GM06990 (cell line): ENCODE results near the gene AHSG.
"Not testable (repeated sequence)": the region's sequence is repeated elsewhere in the genome, so short reads cannot be mapped to it uniquely, and the experiment has no call there.

Source experiments
- DNase-seq: peaks from one replicate; pipeline ENCODE4 v3.0.0-alpha.2; 2011; ENCODE audit not compliant: insufficient read length; ENCODE audit errors: extremely low read depth
- H3K27me3 ChIP-seq: replicated peaks from 2 replicates; pipeline ENCODE4 v1.6.0; 2011; ENCODE audit warnings: low read length; ENCODE audit not compliant: control insufficient read depth, insufficient read depth
- H3K36me3 ChIP-seq: 2 replicates; pipeline ENCODE4 v1.5.1; 2011; ENCODE audit warnings: low read length; ENCODE audit not compliant: control insufficient read depth, insufficient read depth
- H3K4me3 ChIP-seq: replicated peaks from 2 replicates; pipeline ENCODE4 v1.5.1; 2011; ENCODE audit warnings: low read depth, mild to moderate bottlenecking, control low read depth, low read length
- TF ChIP-seq, protein P1 (sequence below): IDR thresholded peaks from 2 replicates; pipeline ENCODE4 v1.5.1; 2011; ENCODE audit warnings: low read length, control low read depth, mild to moderate bottlenecking, inconsistent platforms; ENCODE audit not compliant: insufficient read depth, poor library complexity, severe bottlenecking

Gene AHSG

DNA sequence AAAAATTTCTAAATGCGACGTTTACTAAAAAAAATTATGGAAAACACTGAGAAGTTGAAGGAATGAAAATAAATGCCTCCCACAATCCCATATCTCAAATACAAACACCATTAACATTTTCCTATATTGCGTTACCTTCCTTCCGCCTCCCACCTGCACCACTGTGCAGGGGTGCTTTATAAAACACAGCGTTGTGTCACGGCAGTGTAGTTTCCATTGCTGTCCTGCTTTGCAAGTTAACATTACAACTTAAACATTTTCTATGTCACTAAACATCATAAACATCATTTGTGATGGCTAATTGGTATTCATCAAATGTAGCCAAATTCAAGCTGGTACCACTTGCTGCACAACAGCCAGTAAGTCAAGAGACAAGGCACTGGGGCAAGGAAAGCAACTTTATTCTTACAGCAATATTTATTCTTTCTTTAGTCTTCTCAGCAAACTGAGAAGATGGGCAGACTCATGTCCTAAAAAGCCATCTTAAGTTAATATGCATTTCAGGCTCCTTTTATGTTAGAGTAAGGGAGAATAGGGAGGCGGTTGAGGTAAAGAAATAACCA, 15.1 kb downstream of the AHSG start:
- TF ChIP-seq, protein P1, sequence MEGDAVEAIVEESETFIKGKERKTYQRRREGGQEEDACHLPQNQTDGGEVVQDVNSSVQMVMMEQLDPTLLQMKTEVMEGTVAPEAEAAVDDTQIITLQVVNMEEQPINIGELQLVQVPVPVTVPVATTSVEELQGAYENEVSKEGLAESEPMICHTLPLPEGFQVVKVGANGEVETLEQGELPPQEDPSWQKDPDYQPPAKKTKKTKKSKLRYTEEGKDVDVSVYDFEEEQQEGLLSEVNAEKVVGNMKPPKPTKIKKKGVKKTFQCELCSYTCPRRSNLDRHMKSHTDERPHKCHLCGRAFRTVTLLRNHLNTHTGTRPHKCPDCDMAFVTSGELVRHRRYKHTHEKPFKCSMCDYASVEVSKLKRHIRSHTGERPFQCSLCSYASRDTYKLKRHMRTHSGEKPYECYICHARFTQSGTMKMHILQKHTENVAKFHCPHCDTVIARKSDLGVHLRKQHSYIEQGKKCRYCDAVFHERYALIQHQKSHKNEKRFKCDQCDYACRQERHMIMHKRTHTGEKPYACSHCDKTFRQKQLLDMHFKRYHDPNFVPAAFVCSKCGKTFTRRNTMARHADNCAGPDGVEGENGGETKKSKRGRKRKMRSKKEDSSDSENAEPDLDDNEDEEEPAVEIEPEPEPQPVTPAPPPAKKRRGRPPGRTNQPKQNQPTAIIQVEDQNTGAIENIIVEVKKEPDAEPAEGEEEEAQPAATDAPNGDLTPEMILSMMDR = no peak

DNA sequence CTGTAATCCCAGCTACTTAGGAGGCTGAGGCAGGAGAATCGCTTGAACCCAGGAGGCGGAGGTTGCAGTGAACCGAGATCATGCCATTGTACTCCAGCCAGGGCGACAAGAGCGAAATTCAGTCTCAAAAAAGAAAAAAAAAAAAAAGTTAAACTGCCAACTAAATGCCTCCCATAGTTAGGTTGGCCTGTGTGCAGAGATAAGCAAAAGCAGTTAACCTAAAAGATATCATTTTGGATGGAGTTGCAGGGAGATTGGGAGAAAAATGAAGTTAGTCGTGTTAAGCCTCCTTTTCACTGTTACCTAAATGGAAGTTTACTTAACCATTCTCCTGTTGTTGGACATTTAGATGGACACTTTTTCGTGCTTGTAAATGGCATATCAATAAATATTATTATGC, 15.9 kb downstream of the AHSG start:
- TF ChIP-seq, protein P1 = no peak

More for the DNA sequence above, 15.1 kb downstream of the AHSG start:
- no peaks in the 10 kb centered on the region for H3K36me3 ChIP-seq
- no peak for DNase-seq
- peaks cover 2% of the 10 kb centered on the region; the same call in 1 of the 2 replicates for H3K27me3 ChIP-seq
- no peak overlapping the region for H3K4me3 ChIP-seq

DNA sequence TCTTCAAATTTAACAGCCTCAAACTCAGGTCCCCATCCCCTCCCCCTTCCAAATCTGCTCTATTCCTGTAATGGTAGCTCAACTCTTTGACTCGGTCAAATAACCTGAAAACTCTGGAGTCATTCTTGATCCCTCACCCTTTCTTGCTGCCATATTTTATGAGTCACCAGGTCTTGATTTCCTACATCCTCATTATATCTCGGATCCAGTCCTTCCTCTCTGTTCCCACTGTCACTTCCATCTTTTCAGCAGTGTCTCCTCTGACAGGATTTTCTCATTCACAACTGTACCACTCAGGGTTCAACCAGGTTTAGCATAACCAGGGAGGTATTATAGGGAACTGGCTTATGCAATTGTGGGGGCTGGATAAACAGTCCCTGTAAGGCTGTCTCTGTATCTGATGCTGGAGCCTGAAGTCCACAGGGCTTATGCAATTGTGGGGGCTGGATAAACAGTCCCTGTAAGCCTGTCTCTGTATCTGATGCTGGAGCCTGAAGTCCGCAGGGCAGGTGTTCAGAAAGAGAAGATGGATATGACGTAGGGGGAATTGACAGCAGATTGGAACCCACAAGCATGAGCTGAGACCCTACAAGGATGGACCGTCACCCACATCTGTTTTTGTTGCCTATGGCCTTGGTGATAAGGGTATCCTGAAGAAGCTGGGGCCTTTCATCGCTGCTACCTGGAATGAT, 18.2 kb downstream of the AHSG start:
- H3K4me3 ChIP-seq = no peak overlapping the region
- TF ChIP-seq, protein P1 = no peak
- peaks cover 2% of the 10 kb centered on the region; the same call in 1 of the 2 replicates for H3K27me3 ChIP-seq
- no peak for DNase-seq
- H3K36me3 ChIP-seq = no peaks in the 10 kb centered on the region

More for the DNA sequence above, 15.9 kb downstream of the AHSG start:
- Histone ChIP-seq H3K36me3 (no peaks in the 10 kb centered on the region), H3K4me3 (no peak overlapping the region), H3K27me3 (peaks cover 2% of the 10 kb centered on the region; the same call in 1 of the 2 replicates)
- DNase-seq = no peak

DNA sequence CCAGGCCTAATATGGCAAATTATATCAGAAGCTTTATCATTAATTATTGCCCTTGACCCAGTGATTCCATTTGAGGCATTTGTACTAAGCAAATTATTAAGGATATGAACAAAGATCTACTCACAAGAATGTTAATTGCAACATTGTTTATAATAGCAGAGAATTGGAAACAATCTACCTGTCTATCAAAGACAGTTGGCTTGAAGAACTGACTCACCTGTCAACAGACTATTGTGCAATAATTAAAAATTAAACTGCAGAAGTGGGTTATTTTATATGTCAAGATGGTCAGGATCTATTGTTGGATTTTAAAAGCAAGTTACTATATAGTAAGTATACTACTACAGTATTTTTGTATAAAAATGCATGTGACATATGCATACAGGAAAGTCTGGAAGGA, 20.6 kb downstream of the AHSG start:
- DNase-seq = no peak
- H3K36me3 ChIP-seq = no peaks in the 10 kb centered on the region
- TF ChIP-seq, protein P1 = no peak
- peaks cover 2% of the 10 kb centered on the region for H3K27me3 ChIP-seq
- H3K4me3 ChIP-seq = no peak overlapping the region

DNA sequence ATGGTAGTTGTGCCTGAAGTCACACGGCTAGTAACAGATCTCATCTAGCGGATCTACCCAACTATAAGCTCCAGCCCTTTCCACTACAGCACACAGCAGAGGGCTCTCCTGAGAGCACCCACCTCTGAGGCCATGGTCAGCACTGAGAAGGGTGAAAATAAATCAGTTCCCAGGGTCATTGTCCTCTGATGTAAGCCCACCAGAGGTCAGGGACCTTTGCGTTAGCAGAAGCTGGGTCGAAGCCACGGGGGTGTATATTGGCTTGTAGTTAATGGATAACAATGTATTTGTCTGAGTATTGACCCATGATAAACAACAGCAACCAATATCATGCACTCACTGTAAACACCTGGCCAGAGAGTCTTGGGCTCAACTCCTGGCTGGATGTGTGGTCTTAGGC, 21.3 kb downstream of the AHSG start:
- not testable (repeated sequence) for H3K36me3 ChIP-seq, H3K27me3 ChIP-seq

DNA sequence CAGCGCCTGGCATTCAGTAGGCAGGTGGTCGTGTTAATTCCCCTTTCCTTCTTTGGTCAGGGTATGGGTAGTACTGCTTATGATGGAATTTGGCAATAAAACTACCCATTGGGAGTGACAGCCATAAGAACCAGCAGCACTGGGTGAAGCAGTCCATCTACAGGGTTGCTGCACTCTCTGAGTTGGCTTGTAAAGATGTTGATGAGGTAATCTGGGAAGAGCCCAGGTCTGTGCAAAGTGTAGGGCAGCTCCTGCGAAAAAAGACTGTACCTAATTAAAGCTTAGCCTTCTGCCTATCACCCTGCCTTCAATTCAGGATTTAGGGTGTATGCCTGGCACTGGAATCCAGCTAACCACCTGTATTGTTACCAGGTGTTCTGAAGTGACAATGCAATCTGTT, 22.7 kb downstream of the AHSG start:
- TF ChIP-seq, protein P1 = no peak
- Histone ChIP-seq H3K36me3 (no peaks in the 10 kb centered on the region), H3K27me3 (peaks cover 2% of the 10 kb centered on the region), H3K4me3 (no peak overlapping the region)
- DNase-seq = no peak

More for the DNA sequence above, 21.3 kb downstream of the AHSG start:
- not testable (repeated sequence) for DNase-seq, H3K4me3 ChIP-seq
